Liver (tissue), 9 donors: Measurements from ENCODE around the gene SLC7A4. TPM values are rescaled to one million over a fixed set of nuclear protein-coding genes. Genes with fewer than 3 reads are reported as not detected.

Experiments used
- DNase-seq: peaks from one replicate; pipeline ENCODE4 v3.0.0-alpha.2; 2017; ENCODE audit warnings: low spot score
- H3K27ac ChIP-seq, 2 donors: one replicate each; pipeline ENCODE4 v1.7.0; 2013; ENCODE audit warnings: inconsistent platforms in 2 of 2, low read length in 2 of 2, control low read depth in 1 of 2, low read depth in 1 of 2, mild to moderate bottlenecking in 1 of 2
- H3K27me3 ChIP-seq, 4 donors: one replicate each; pipeline versions ENCODE4 v1.6.1 to v1.7.0; 2013; ENCODE audit warnings: low read length in 3 of 4, inconsistent platforms in 1 of 4, mild to moderate bottlenecking in 1 of 4, moderate library complexity in 1 of 4; ENCODE audit not compliant: control insufficient read depth in 4 of 4, insufficient read depth in 4 of 4
- H3K36me3 ChIP-seq, 4 donors: one replicate each; pipeline versions ENCODE4 v1.6.1 to v1.7.0; 2013; ENCODE audit warnings: low read length in 3 of 4, mild to moderate bottlenecking in 3 of 4, low read depth in 1 of 4, moderate library complexity in 1 of 4; ENCODE audit not compliant: control insufficient read depth in 4 of 4, insufficient read depth in 3 of 4
- H3K4me1 ChIP-seq, 4 donors: one replicate each; pipeline versions ENCODE4 v1.6.1 to v1.7.0; 2013; ENCODE audit warnings: low read length in 3 of 4, mild to moderate bottlenecking in 3 of 4, moderate library complexity in 1 of 4; ENCODE audit not compliant: control insufficient read depth in 4 of 4, insufficient read depth in 4 of 4
- H3K4me3 ChIP-seq, 3 donors: one replicate each; pipeline versions ENCODE4 v1.6.1 to v1.7.0; 2013; ENCODE audit warnings: low read length in 3 of 3, control low read depth in 1 of 3, low read depth in 1 of 3, mild to moderate bottlenecking in 1 of 3
- H3K9ac ChIP-seq, 2 donors: one replicate each; pipeline ENCODE4 v1.7.0; 2013; ENCODE audit warnings: low read length in 2 of 2, mild to moderate bottlenecking in 2 of 2, moderate library complexity in 2 of 2, control low read depth in 1 of 2, low read depth in 1 of 2
- H3K9me3 ChIP-seq, 4 donors: one replicate each; pipeline versions ENCODE4 v1.6.1 to v1.7.0; 2013; ENCODE audit warnings: low read length in 3 of 4; ENCODE audit not compliant: control insufficient read depth in 4 of 4
- EGR1 ChIP-seq, 2 donors: IDR thresholded peaks; 2 replicates each; pipeline ENCODE4 v1.6.1; 2016 to 2018; ENCODE audit warnings: antibody characterized with exemption in 2 of 2, low read depth in 2 of 2
- FOXA1 ChIP-seq: IDR thresholded peaks from 2 replicates; pipeline ENCODE4 v1.6.1; 2016; ENCODE audit warnings: antibody characterized with exemption
- FOXA2 ChIP-seq: IDR thresholded peaks from 2 replicates; pipeline ENCODE4 v1.6.1; 2016; ENCODE audit warnings: antibody characterized with exemption
- HNF4A ChIP-seq, 2 donors: conservative IDR thresholded peaks; 2 replicates each; pipeline ENCODE4 v1.6.1; 2016; ENCODE audit warnings: antibody characterized with exemption in 2 of 2, mild to moderate bottlenecking in 2 of 2
- HNF4G ChIP-seq: IDR thresholded peaks from 2 replicates; pipeline ENCODE4 v1.6.1; 2016; ENCODE audit warnings: antibody characterized with exemption
- JUND ChIP-seq, 2 donors: IDR thresholded peaks; 2 replicates each; pipeline ENCODE4 v1.6.1; 2016; ENCODE audit warnings: antibody characterized with exemption in 2 of 2
- NR2F2 ChIP-seq: IDR thresholded peaks from 2 replicates; pipeline ENCODE4 v1.6.1; 2016; ENCODE audit warnings: antibody characterized with exemption
- RAD21 ChIP-seq, 2 donors: IDR thresholded peaks; 2 replicates each; pipeline ENCODE4 v1.6.1; 2016; ENCODE audit warnings: antibody characterized with exemption in 2 of 2, mild to moderate bottlenecking in 2 of 2
- REST ChIP-seq: IDR thresholded peaks from 2 replicates; pipeline ENCODE4 v1.6.1; 2016; ENCODE audit warnings: antibody characterized with exemption, mild to moderate bottlenecking
- RXRA ChIP-seq, 2 donors: IDR thresholded peaks; 2 replicates each; pipeline ENCODE4 v1.6.1; 2017 to 2018; ENCODE audit warnings: antibody characterized with exemption in 2 of 2, mild to moderate bottlenecking in 1 of 2
- SP1 ChIP-seq: IDR thresholded peaks from 2 replicates; pipeline ENCODE4 v1.6.1; 2018; ENCODE audit warnings: antibody characterized with exemption, mild to moderate bottlenecking
- TAF1 ChIP-seq: conservative IDR thresholded peaks from 2 replicates; pipeline ENCODE4 v1.6.1; 2016; ENCODE audit warnings: antibody characterized with exemption, mild to moderate bottlenecking
- YY1 ChIP-seq: IDR thresholded peaks from 2 replicates; pipeline ENCODE4 v1.6.1; 2016; ENCODE audit warnings: antibody characterized with exemption, mild to moderate bottlenecking
- ZBTB33 ChIP-seq: IDR thresholded peaks from 2 replicates; pipeline ENCODE4 v1.6.1; 2016; ENCODE audit warnings: antibody characterized with exemption
- WGBS: extraction: QIAGEN DNeasy Blood & Tissue Kit; methylation state at CpG from one replicate; pipeline ENCODE4 v1.1.7; 2013; 5-methylcytosine and 5-hydroxymethylcytosine counted together
- polyA plus RNA-seq, 2 donors: library from polyadenylated mRNA; stranded (reverse) in 1 of 2; unstranded in 1 of 2; fragments of 200-250 nt in 1 of 2; fragments of >200 nt in 1 of 2; fragmentation: Nextera tagmentation in 1 of 2; extraction: Ambion mirVana in 1 of 2; gene quantifications; one replicate each; pipeline versions ENCODE4 v1.2.1 to v1.2.3, GENCODE V29; 2013 to 2015
- total RNA-seq, 2 donors: library from RNA; depleted of rRNA; stranded (reverse); fragments of >200 nt; gene quantifications; one replicate each; pipeline ENCODE4 v1.2.3, GENCODE V29; 2014
- TF ChIP-seq, protein P1 (sequence below): IDR thresholded peaks from 2 replicates; pipeline ENCODE4 v1.6.1; 2016; ENCODE audit warnings: antibody characterized with exemption
- TF ChIP-seq, protein P2 (sequence below): IDR thresholded peaks from 2 replicates; pipeline ENCODE4 v1.6.1; 2016; ENCODE audit warnings: antibody characterized with exemption
- TF ChIP-seq, protein P3 (sequence below): fragments of 150-350 bp; IDR thresholded peaks from 2 replicates; pipeline ENCODE4 v1.5.1; 2017; ENCODE audit warnings: improper control_type of control experiment, low read depth, low read length; ENCODE audit not compliant: missing input control
- donor health status: healthy.
- donor health status: healthy.
- donor health status: healthy.
- donor health status: healthy.
- donor health status: healthy.

Gene SLC7A4
- total and polyA plus RNA-seq, 4 donors, result 0.11 to 0.67 (median 0.33) TPM

- DNase-seq, result no peak
- no peaks in the 10 kb centered on the region for H3K36me3 ChIP-seq
- no peaks in the 10 kb centered on the region for H3K4me1 ChIP-seq
- TF ChIP-seq, protein P1, sequence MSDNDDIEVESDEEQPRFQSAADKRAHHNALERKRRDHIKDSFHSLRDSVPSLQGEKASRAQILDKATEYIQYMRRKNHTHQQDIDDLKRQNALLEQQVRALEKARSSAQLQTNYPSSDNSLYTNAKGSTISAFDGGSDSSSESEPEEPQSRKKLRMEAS, result no peak
- TF ChIP-seq HNF4G, result no peak
- no peaks in the 10 kb centered on the region for H3K27me3 ChIP-seq
- no peaks in the 10 kb centered on the region for H3K9me3 ChIP-seq
- H3K9ac ChIP-seq, result no peak overlapping the region
- H3K27ac ChIP-seq, result no peak overlapping the region
- H3K4me3 ChIP-seq, result no peak overlapping the region
- WGBS, result 82% methylated on average over 13 of the region's 13 CpGs
Observed at GRCh38 chr22:21022955-21023614, 9.3 kb downstream of the SLC7A4 start.

DNA sequence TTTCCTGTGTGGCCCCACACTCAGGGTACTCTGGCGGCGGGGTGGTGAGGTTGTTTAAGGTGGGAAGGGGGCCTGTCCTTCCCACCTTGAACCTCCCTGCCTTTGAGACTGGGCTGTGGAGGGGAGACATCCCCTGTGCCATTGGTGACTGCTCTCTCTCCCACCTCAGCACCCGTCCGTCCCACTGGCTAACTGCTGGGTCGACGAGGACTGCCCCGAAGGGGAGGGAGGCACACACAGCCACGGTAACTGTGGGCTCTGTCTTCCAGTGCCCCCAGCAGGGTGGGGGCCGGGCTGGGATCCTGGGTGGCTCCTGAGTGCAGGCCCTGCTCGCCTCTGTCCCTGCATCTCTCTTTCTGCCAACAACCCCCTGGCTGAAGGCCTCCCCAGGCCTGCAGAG lies 9.9 kb downstream of the SLC7A4 start:
- Histone ChIP-seq H3K27ac (no peak overlapping the region), H3K36me3 (no peaks in the 10 kb centered on the region), H3K9me3 (no peaks in the 10 kb centered on the region), H3K4me3 (no peak overlapping the region), H3K9ac (no peak overlapping the region), H3K4me1 (no peaks in the 10 kb centered on the region), H3K27me3 (no peaks in the 10 kb centered on the region)
- 78% methylated on average over 10 of the region's 10 CpGs for WGBS
- no peak for TF ChIP-seq NR2F2
- TF ChIP-seq YY1, result no peak
- no peak for TF ChIP-seq RAD21 (IDR thresholded peaks at IDR 0.05)
- TF ChIP-seq ZBTB33, result no peak
- no peak for TF ChIP-seq JUND (IDR thresholded peaks at IDR 0.05)
- TF ChIP-seq, protein P2, sequence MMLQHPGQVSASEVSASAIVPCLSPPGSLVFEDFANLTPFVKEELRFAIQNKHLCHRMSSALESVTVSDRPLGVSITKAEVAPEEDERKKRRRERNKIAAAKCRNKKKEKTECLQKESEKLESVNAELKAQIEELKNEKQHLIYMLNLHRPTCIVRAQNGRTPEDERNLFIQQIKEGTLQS, result no peak
- TF ChIP-seq HNF4G, result no peak
- TF ChIP-seq, protein P3, sequence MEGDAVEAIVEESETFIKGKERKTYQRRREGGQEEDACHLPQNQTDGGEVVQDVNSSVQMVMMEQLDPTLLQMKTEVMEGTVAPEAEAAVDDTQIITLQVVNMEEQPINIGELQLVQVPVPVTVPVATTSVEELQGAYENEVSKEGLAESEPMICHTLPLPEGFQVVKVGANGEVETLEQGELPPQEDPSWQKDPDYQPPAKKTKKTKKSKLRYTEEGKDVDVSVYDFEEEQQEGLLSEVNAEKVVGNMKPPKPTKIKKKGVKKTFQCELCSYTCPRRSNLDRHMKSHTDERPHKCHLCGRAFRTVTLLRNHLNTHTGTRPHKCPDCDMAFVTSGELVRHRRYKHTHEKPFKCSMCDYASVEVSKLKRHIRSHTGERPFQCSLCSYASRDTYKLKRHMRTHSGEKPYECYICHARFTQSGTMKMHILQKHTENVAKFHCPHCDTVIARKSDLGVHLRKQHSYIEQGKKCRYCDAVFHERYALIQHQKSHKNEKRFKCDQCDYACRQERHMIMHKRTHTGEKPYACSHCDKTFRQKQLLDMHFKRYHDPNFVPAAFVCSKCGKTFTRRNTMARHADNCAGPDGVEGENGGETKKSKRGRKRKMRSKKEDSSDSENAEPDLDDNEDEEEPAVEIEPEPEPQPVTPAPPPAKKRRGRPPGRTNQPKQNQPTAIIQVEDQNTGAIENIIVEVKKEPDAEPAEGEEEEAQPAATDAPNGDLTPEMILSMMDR, result no peak
- no peak for TF ChIP-seq HNF4A (conservative IDR thresholded peaks at IDR 0.05)
- no peak for TF ChIP-seq RXRA (IDR thresholded peaks at IDR 0.05)
- TF ChIP-seq TAF1, result no peak
- TF ChIP-seq FOXA1, result no peak
- TF ChIP-seq FOXA2, result no peak
- TF ChIP-seq REST, result no peak
- TF ChIP-seq SP1, result no peak
- TF ChIP-seq EGR1 (IDR thresholded peaks at IDR 0.05; ENCODE audit: low read depth in 2 of 2), result no peak
- no peak for DNase-seq
